GM19463 (cell line): ENCODE measurements around the gene TUBA4A.
"Not testable (repeated sequence)": the region's sequence is repeated elsewhere in the genome, so short reads cannot be mapped to it uniquely, and the experiment has no call there.

Experiments used
- ATAC-seq: cut with Tn5 transposase; IDR thresholded peaks from one replicate; pipeline ENCODE4 v1.9.1; 2021; ENCODE audit warnings: mild to moderate bottlenecking, moderate library complexity; ENCODE audit not compliant: unreplicated experiment

Gene TUBA4A

DNA sequence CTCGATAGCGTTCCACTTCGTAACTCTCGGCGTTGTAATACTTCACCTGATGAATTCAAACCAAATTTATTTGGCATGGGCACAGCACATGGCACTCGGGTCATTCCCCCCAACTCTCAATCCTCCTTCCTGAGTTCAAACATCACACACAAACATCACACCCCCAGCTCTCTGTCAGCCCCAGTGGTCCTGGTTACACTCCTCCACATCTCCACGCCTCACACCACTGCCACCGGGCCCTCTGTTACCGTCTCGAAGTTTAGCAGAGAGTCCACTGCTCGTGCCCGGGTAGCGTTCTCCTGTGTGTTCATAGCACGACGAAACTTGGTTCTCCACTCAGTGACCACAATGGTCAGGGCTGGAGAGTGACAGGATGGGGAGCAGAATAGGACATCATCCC is 39.6 kb downstream of the TUBA4A start:
- ATAC-seq = no peak

DNA sequence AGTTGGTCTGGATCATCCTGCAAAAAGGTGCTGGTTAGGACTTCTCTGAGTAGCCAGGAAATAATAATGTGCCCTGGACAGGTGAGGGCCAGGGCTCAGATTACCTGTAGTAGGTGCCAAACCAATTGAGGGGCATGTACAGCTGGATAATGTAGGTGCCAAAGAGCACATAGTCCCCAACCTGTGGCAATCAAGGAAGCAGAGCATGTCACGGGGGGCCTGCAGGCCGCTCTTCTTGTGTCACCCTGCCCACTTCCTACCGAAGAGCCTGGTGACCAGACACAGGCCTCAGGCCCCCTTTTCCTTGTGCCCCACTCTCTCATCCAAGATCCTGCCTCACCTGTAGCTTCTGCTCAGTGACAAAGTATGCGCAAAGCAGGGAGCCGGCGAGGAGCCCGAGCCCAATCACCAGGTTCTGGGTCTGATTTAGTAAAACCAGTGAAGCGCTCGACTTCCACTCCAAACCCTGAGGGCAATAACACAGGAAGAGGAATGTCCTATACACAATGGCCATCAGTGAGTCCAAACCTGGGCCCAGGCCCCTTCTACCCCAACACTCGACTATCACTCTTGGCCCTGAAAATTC is 40.1 kb downstream of the TUBA4A start:
- ATAC-seq = no peak

GRCh38 chr2:219213026-219213415 is 40.7 kb downstream of the TUBA4A start:
- ATAC-seq = no peak

- ATAC-seq = no peak
Observed at GRCh38 chr2:219210886-219211362, 42.8 kb downstream of the TUBA4A start.

- ATAC-seq = no peak
Observed at GRCh38 chr2:219210196-219210885, 43.4 kb downstream of the TUBA4A start.

DNA sequence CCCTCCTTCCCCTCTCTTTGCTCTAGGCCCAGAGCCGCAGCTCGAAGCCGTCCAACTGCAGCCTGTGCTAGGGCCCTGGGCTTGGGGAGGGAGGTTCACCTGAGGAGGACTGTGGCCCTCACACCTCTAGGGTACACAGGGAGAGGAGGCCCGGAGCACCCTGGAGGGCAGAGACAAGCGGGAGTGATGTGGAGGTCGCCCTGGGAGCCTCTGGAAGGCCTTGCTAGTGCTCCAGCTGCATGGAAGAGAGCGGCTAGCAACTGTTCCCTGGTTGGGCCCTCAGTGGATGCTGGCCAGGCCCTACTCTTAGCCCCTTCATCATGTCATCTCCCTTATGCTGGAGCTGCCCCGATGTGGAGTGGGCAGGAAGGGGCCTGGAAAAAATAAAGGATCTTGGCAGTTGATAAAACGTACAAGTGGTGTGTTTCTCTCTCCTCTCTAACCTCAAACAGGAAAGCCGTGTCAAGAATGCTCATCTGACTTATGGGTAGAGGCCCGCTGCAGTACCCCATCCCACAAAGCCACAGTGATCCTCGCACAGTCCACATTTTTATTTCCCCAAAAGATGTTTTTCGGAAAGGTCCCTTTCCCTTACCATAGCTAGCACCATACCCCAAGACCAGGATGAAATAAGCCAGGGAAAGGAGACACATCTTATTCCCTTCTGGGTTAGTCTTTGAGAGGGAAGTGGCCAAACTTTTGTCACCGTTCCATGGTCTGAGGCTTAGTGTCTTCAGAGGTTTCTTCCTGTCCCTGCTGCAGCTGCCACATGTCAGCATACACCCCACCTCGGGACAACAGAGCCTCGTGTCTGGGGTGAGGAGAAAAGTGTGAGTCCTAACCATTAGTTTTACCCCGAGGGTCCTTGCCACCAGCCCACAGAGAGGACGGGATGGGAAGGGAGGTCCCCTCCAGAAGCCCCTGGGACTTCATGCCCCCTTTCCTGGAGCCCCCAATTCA is 44.2 kb downstream of the TUBA4A start:
- ATAC-seq = no peak

- no peak for ATAC-seq
Observed at GRCh38 chr2:219207884-219208740, 45.6 kb downstream of the TUBA4A start.

GRCh38 chr2:219207134-219207883 is 46.4 kb downstream of the TUBA4A start:
- no peak for ATAC-seq

DNA sequence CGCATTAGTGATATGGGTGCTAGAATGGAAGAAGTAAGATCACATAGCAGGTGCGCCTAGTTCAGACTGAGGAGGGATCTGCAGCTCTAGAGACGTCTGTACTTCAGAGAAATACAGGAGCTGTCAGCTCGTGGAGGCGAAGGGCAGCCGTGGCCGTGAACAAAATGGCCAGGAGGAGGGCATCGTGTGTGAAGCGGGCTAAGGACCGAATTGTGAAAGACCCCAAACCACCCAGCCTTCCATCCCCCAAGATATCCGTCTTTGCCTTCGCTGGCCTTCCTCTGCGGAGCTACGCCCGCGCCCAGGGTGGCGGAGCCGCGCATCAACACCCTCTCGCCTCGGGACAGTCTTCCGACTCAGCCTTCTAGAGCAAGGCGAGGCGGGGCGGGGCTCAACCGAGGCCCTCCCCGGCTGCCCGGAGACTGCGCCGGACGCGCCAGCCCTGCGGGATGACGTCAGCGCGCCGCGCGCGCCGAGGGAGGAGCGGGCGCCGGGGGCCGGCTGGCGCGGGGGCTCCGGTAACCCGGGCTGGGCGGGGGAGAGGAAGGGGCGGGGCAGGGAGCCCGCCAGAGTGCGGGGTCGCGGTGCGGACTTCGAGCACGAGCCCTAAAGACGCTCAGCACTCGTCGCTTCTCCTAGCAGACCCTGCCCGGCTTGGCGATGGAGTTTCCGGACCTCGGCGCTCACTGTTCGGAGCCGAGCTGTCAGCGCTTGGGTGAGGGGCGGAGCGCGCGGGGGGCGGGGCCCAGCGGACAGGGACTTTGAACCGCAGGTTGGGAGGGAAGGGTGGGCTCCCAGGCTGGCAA is 47.2 kb downstream of the TUBA4A start, which contains the start of gene ZFAND2B:
ZFAND2B (plus strand) TSS at position 455 of the 806 bp plus-strand sequence; CDS start at position 661, 206 bp downstream.
- peak; percentile 98 for ATAC-seq

DNA sequence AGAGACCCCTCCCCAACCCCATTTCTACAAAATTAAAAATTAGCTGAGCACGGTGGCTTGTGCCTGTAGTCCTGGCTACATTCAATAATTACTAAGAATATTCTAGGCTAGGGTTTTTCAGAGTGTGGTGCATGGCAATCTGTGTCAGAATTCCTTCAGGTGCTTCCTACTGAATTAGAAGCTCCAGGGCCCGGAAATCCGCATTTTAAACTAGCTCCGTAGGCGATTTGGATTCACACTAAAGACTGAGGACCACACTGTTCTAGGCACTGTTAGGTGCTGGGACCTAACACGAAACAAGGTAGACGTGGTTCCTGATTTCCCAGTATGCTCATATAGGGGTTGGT is 47.8 kb downstream of the TUBA4A start:
- ATAC-seq = no peak

GRCh38 chr2:219205165-219205538 is 48.6 kb downstream of the TUBA4A start:
- ATAC-seq = no peak

DNA sequence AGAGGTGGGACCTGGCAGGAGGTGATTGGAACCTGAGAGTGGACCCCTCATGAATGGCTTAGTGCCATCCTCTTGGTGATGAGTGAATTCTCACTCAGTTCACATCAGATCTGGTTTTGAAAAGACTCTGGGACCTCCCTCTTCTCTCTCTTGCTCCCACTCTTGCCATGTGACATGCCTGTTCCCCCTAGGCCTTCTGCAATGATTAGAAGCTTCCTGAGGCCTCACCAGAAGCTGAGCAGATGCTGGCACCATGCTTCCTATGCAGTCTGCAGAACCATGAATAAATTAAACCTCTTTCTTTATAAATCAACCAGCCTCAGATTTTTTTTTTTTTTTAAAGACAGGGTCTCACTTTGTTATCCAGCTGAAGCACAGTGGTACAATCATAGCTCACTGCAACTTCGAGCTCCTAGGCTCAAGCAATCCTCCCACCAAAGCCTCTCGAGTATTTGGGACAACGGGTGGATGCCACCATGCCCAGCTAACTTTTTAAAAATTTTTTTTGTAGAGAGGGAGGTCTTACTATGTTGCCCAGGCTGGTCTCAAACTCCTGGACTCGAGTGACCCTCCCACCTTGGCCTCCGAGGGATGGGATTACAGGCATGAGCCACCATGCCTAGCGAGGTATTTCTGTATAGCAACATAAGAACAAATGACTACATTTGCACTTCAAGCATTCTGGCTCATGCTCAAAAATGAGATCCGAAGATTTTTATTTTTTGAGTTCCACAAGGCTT is 49.1 kb downstream of the TUBA4A start:
- no peak for ATAC-seq

DNA sequence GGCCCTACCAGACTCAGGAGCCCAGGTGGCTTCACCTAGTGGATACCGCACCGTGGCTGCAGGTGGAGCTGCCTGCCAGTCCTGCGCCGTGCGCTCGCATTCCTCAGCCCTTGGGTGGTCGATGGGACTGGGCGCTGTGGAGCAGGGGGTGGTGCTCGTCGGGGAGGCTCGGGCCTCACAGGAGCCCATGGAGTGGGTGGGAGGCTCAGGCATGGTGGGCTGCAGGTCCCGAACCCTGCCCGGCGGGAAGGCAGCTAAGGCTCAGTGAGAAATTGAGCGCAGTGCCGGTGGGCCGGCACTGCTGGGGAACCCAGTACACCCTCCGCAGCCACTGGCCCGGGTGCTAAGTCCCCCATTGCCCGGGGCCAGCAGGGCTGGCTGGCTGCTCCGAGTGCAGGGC is 52.4 kb downstream of the TUBA4A start:
- not testable (repeated sequence) for ATAC-seq

- not testable (repeated sequence) for ATAC-seq
Observed at GRCh38 chr2:219200502-219201326, 53.0 kb downstream of the TUBA4A start.
